Sigmoid colon (tissue), 4 donors: ENCODE measurements around the gene PCSK5.

Experiments used
- EP300 ChIP-seq, 4 donors: sonication (generic); formaldehyde crosslinking; IDR thresholded peaks; one replicate each; pipeline ENCODE4 v1.6.1; 2017; ENCODE audit warnings: antibody characterized with exemption in 4 of 4
- POLR2A ChIP-seq, 2 donors: fragments of 450-650 bp; IDR thresholded peaks; one replicate each; pipeline ENCODE4 v1.6.1; 2016; ENCODE audit warnings: antibody characterized with exemption in 2 of 2, mild to moderate bottlenecking in 2 of 2, moderate library complexity in 2 of 2
- TF ChIP-seq, protein P1 (sequence below), 4 experiments: fragments of 450-650 bp in 3 of 4; fragments of 200-600 bp in 1 of 4; IDR thresholded peaks; one replicate each; pipeline ENCODE4 v1.5.1; 2016 to 2019; ENCODE audit warnings: antibody characterized with exemption in 4 of 4, mild to moderate bottlenecking in 3 of 4, moderate library complexity in 2 of 4

DNA sequence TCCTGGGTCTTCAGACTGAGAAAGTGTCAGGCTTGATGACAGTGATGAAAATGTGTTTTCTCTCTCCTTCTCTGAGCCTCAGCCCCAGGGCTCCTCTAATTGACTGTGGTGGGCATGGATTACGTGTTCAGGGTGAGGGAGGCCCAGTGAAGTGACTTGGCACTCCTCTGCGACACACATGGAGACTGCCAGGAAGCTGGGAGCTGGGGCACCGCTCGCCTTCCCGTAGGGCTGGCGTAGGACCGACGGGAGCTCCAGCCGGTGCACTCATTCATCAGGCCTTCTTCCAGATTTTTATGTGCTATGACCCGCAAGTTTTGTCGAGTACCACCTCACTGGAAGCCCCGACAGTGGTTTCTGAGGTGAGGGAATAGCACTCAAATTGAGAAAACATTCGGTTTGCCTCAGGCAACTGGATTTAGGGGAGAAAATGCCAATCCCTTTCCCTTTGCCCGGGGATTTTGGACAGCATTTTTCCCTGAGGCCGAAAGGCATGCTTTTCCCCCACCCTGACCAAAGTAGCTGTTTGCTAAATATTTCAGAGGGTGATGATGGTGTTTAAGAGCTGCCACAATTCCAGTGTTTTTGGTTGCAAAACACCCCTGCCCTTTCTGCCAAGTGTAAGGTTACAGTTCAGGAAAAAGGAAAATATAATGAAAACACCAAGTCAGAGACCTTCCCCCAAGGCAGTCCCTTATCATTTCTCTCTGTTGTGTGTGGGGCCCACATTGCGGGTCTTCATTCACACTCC is 83.7 kb downstream of the PCSK5 start:
- TF ChIP-seq, protein P1, sequence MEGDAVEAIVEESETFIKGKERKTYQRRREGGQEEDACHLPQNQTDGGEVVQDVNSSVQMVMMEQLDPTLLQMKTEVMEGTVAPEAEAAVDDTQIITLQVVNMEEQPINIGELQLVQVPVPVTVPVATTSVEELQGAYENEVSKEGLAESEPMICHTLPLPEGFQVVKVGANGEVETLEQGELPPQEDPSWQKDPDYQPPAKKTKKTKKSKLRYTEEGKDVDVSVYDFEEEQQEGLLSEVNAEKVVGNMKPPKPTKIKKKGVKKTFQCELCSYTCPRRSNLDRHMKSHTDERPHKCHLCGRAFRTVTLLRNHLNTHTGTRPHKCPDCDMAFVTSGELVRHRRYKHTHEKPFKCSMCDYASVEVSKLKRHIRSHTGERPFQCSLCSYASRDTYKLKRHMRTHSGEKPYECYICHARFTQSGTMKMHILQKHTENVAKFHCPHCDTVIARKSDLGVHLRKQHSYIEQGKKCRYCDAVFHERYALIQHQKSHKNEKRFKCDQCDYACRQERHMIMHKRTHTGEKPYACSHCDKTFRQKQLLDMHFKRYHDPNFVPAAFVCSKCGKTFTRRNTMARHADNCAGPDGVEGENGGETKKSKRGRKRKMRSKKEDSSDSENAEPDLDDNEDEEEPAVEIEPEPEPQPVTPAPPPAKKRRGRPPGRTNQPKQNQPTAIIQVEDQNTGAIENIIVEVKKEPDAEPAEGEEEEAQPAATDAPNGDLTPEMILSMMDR (IDR thresholded peaks at IDR 0.05): no peak
- no peak for TF ChIP-seq EP300 (IDR thresholded peaks at IDR 0.05)
- TF ChIP-seq POLR2A (IDR thresholded peaks at IDR 0.05): no peak
